Heart right ventricle (tissue), 16 donors: ENCODE results near the gene LCE2B. TPM values are rescaled to one million over a fixed set of nuclear protein-coding genes. Genes with fewer than 3 reads are reported as not detected.
"Not testable (repeated sequence)": the region's sequence is repeated elsewhere in the genome, so short reads cannot be mapped to it uniquely, and the experiment has no call there.

Experiments used
- ATAC-seq, 8 donors: fragments of 200-7000 bp; cut with Tn5 transposase; one replicate each; pipeline ENCODE4 v1.9.1; 2020; ENCODE audit warnings: mild to moderate bottlenecking in 8 of 8, moderate library complexity in 8 of 8, moderate number of reproducible peaks in 1 of 8
- DNase-seq, 2 donors: peaks; one replicate each; pipeline ENCODE4 v3.0.0-alpha.2; 2020
- H3K27ac ChIP-seq, 10 donors: fragments of 200-600 bp; sonication (generic) in 2 of 10; one replicate each; pipeline versions ENCODE4 v1.5.0 to v1.8.0; 2020 to 2022; ENCODE audit warnings: mild to moderate bottlenecking in 3 of 10
- H3K27me3 ChIP-seq, 7 donors: fragments of 200-600 bp; one replicate each; pipeline ENCODE4 v1.8.0; 2021 to 2022; ENCODE audit warnings: mild to moderate bottlenecking in 2 of 7
- H3K36me3 ChIP-seq, 9 donors: fragments of 200-600 bp; sonication (generic) in 1 of 9; one replicate each; pipeline versions ENCODE4 v1.5.0 to v1.8.0; 2020 to 2022; ENCODE audit warnings: mild to moderate bottlenecking in 2 of 9
- H3K4me1 ChIP-seq, 9 donors: fragments of 200-600 bp; sonication (generic) in 1 of 9; one replicate each; pipeline versions ENCODE4 v1.5.0 to v1.8.0; 2020 to 2022; ENCODE audit warnings: mild to moderate bottlenecking in 4 of 9
- H3K4me3 ChIP-seq, 10 donors: fragments of 200-600 bp; sonication (generic) in 2 of 10; one replicate each; pipeline versions ENCODE4 v1.5.0 to v1.8.0; 2020 to 2022; ENCODE audit warnings: mild to moderate bottlenecking in 7 of 10, moderate library complexity in 2 of 10
- H3K9me3 ChIP-seq, 11 donors: fragments of 200-600 bp in 10 of 11; sonication (generic) in 2 of 11; one replicate each; pipeline versions ENCODE4 v1.5.0 to v1.8.0; 2013 to 2022; ENCODE audit warnings: mild to moderate bottlenecking in 2 of 11, control low read depth in 1 of 11, moderate library complexity in 1 of 11
- WGBS, 2 donors: extraction: QIAGEN DNeasy Blood & Tissue Kit; methylation state at CpG; one replicate each; pipeline ENCODE4 v1.1.7; 2013; ENCODE audit warnings: inconsistent platforms in 1 of 2; 5-methylcytosine and 5-hydroxymethylcytosine counted together
- intact Hi-C, 10 donors: fragments of 100-400 bp; cut with DNase I; formaldehyde crosslinking; loops; one replicate each; pipeline versions ENCODE4 v1.11.1 to v1.14.2; 2022
- polyA plus RNA-seq, 2 donors: library from polyadenylated mRNA; stranded (reverse); fragments of 200-250 nt; gene quantifications; one replicate each; pipeline ENCODE4 v1.2.3, GENCODE V29; 2013
- total RNA-seq, 10 donors: library from RNA; stranded (reverse); fragmentation: NEBNext Ultra II Directional in 3 of 10; extraction: Animal tissue kit (Norgen Biotek cat#: 25700) in 3 of 10; gene quantifications; one replicate each; pipeline versions ENCODE4 v1.2.1 to v1.2.4, GENCODE V29; 2021 to 2023
- TF ChIP-seq, protein P1 (sequence below), 9 donors: fragments of 200-600 bp; sonication (generic) in 2 of 9; IDR thresholded peaks; one replicate each; pipeline versions ENCODE4 v1.5.0 to v1.8.0; 2021 to 2022; ENCODE audit warnings: antibody characterized with exemption in 9 of 9, mild to moderate bottlenecking in 5 of 9, moderate library complexity in 1 of 9
- donor health status: Arrhythmogenic right ventricular cardiomyopathy.
- donor health status: ischemic (EF 13 %, LVEDD 7.1; RV severe dilation, severe dysfunction).
- donor health status: healthy with polysubstance abuse.
- donor health status: DM: no; HTN: yes; CAD: no.
- donor health status: DM: no; HTN: no; CAD: no.
- donor health status: ischemic (EF 25% LVEDD 6.9; RV normal size, moderate dysfunction).
- donor health status: ischemic (EF 25% LVEDD 5.7; RV mildly dilated, moderate dysfunction).
- donor health status: healthy.
- donor health status: DM: yes; HTN: yes; CAD: no.
- donor health status: Ischemic cardiomyopathy.
- donor health status: ischemic (EF 35%, LVEDD 5.7; RV mildly dilated, moderate dysfunction).
- donor health status: nonischemic (EF 11% LVEDD 7.7; RV severe dilation, severe dysfunction).
- donor health status: DM: yes; HTN: yes; CAD: no.
- donor health status: PGD.
- donor health status: ischemic (EF 29% LVEDD 5.4; RV normal size, mild dysfunction).
- donor health status: nonischemic (EF 23%, LVEDD 6.1; RV moderate dilation, normal function).

Gene LCE2B
- total and polyA plus RNA-seq, 12 donors: not detected

DNA sequence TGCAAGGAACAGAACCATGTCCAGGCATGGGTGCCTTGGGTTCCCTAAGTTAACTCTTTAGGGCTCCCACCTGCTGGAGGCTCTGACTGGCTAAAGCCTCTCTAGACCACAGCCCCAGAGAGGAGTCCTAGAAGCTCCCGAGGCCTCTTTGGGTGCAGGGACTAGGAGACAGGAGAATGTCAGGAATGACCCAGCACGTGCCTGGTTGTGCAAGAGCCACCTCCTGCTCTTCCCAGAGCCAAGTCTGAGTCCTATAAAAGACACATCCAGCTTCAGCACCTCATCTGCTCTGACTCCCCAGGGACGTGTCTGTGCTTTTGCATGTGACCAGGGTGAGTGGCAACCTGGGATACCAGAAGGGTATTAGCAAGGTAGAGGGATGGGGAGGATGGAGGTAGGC is 22.8 kb upstream of the LCE2B start, which contains the start of gene LCE2D:
Gene LCE2D (plus strand): TSS at position 283 of the 400 bp plus-strand sequence. CDS start 726 bp downstream, outside the sequence.
- peaks cover 0 to 5% (median 0%) of the 10 kb centered on the region in 11 donors for H3K9me3 ChIP-seq
- H3K4me1 ChIP-seq: no peaks in the 10 kb centered on the region
- peaks cover 0 to 29% (median 4%) of the 10 kb centered on the region in 7 donors for H3K27me3 ChIP-seq
- H3K4me3 ChIP-seq: no peak within 1 kb of the TSS
- TF ChIP-seq, protein P1, sequence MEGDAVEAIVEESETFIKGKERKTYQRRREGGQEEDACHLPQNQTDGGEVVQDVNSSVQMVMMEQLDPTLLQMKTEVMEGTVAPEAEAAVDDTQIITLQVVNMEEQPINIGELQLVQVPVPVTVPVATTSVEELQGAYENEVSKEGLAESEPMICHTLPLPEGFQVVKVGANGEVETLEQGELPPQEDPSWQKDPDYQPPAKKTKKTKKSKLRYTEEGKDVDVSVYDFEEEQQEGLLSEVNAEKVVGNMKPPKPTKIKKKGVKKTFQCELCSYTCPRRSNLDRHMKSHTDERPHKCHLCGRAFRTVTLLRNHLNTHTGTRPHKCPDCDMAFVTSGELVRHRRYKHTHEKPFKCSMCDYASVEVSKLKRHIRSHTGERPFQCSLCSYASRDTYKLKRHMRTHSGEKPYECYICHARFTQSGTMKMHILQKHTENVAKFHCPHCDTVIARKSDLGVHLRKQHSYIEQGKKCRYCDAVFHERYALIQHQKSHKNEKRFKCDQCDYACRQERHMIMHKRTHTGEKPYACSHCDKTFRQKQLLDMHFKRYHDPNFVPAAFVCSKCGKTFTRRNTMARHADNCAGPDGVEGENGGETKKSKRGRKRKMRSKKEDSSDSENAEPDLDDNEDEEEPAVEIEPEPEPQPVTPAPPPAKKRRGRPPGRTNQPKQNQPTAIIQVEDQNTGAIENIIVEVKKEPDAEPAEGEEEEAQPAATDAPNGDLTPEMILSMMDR (IDR thresholded peaks at IDR 0.05): no peak
- intact Hi-C loops: no loop called here
- ATAC-seq (no peak), DNase-seq (no peak)
- no peaks in the 10 kb centered on the region for H3K36me3 ChIP-seq
- H3K27ac ChIP-seq: no peak within 1 kb of the TSS
- WGBS, 2 donors: 57 to 60% methylated on average over 3 of the region's 3 CpGs

DNA sequence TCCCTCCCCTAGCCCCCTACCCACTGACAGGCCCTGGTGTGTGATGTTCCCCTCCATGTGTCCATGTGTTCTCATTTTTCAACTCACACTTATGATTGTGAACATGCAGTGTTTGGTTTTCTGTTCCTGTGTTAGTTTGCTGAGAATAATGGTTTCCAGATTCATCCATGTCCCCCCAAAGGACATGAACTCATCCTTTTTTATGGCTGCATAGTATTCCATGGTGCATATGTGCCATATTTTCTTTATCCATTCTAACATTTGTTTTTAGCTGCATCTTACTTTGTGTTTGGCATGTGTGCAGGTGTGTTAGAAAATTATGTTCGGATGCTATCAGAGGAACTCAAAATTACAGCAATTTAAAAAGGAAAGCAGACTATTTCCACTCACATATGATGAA is 19.8 kb upstream of the LCE2B start:
- intact Hi-C loops, DNase-seq, H3K4me1 ChIP-seq, H3K27ac ChIP-seq, H3K9me3 ChIP-seq, H3K36me3 ChIP-seq, ATAC-seq, H3K4me3 ChIP-seq: not testable (repeated sequence)
- 86 to 88% methylated on average over 1 of the region's 1 CpG for WGBS, 2 donors
- H3K27me3 ChIP-seq: peaks cover 0 to 29% (median 4%) of the 10 kb centered on the region in 7 donors

- Histone ChIP-seq H3K9me3 (peaks cover 0 to 5% (median 0%) of the 10 kb centered on the region in 11 donors), H3K4me3 (no peak overlapping the region), H3K27ac (no peak overlapping the region), H3K27me3 (peaks cover 0 to 21% (median 3%) of the 10 kb centered on the region in 7 donors), H3K4me1 (no peaks in the 10 kb centered on the region), H3K36me3 (no peaks in the 10 kb centered on the region)
- WGBS, 2 donors: 81 to 83% methylated on average over 5 of the region's 5 CpGs
- intact Hi-C loops: no loop called here
- no peak for DNase-seq
- TF ChIP-seq, protein P1 (IDR thresholded peaks at IDR 0.05): no peak
- no peak for ATAC-seq
These were observed 18.3 kb upstream of the LCE2B start for GRCh38 chr1:152667648-152668047.

DNA sequence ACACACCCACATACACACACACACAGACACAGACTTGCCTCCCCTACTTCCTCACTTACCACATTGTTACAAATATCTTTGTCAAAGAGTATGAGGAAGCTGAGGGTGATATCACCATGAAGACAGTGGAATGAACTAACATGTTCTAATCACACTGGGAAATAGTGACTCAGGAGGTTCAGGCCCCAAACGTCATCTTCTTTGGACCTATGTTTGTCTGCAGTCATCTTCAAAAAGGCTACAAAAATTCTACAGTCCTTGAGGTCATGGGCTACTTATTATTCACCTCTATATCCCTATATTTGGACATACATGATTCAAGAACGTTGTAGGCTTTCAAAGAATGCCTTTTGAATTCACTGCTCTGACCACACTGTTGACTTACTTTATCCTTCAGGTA is 12.9 kb upstream of the LCE2B start:
- H3K4me3 ChIP-seq: no peak overlapping the region
- H3K9me3 ChIP-seq: no peaks in the 10 kb centered on the region
- no peak overlapping the region for H3K27ac ChIP-seq
- intact Hi-C loops: no loop called here
- ATAC-seq (no peak), DNase-seq (no peak)
- WGBS, 2 donors: 41 to 45% methylated on average over 2 of the region's 2 CpGs
- TF ChIP-seq, protein P1 (IDR thresholded peaks at IDR 0.05): no peak
- no peaks in the 10 kb centered on the region for H3K36me3 ChIP-seq
- H3K27me3 ChIP-seq: peaks cover 0 to 3% (median 0%) of the 10 kb centered on the region in 7 donors
- H3K4me1 ChIP-seq: no peaks in the 10 kb centered on the region

DNA sequence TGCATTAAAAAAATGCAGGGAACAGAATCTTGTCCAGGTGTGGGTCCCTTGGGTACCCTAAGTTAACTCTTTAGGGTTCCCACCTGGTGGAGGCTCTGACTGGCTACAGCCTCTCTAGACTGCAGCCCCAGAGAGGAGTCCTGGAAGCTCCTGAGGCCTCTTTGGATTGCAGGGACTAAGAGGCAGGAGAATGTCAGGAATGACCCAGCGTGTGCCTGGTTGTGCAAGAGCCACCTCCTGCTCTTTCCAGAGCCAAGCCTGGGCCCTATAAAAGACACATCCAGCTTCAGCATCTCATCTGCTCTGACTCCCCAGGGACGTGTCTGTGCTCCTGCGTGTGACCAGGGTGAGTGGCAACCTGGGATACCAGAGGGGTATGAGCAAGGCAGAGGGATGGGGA is 10.9 kb upstream of the LCE2B start, which contains the start of gene LCE2C:
Gene LCE2C (plus strand): TSS at position 297 of the 400 bp plus-strand sequence. CDS start 737 bp downstream, outside the sequence.
- H3K36me3 ChIP-seq, DNase-seq, H3K27ac ChIP-seq, ATAC-seq, intact Hi-C loops, H3K4me3 ChIP-seq, H3K4me1 ChIP-seq, H3K9me3 ChIP-seq: not testable (repeated sequence)
- 64 to 70% methylated on average over 2 to 3 of the region's 3 CpGs for WGBS, 2 donors
- peaks cover 0 to 10% (median 3%) of the 10 kb centered on the region in 7 donors for H3K27me3 ChIP-seq
